Esophagus squamous epithelium (tissue), 5 donors: Measurements from ENCODE around the gene MEIS3. TPM values are rescaled to one million over a fixed set of nuclear protein-coding genes. Genes with fewer than 3 reads are reported as not detected.

Experiments
- DNase-seq: peaks from one replicate; lab custom pipeline; 2025; lab: John Stamatoyannopoulos, UW
- H3K27ac ChIP-seq, 4 donors: fragments of 200-600 bp; sonication (generic); one replicate each; pipeline ENCODE4 v1.5.1; 2016 to 2019; ENCODE audit warnings: mild to moderate bottlenecking in 1 of 4
- H3K27me3 ChIP-seq, 4 donors: fragments of 200-600 bp; sonication (generic); 1 replicate in 3 of 4; 2 replicates in 1 of 4; pipeline versions ENCODE4 v1.5.1 to v1.6.0; 2017 to 2021; ENCODE audit warnings: antibody characterized with exemption in 1 of 4
- H3K36me3 ChIP-seq, 3 donors: fragments of 200-600 bp; sonication (generic); one replicate each; pipeline ENCODE4 v1.5.1; 2016 to 2019
- H3K4me1 ChIP-seq, 3 donors: fragments of 200-600 bp; sonication (generic); one replicate each; pipeline ENCODE4 v1.5.1; 2017 to 2019
- H3K4me3 ChIP-seq, 4 donors: fragments of 200-600 bp; sonication (generic); 1 replicate in 3 of 4; 2 replicates in 1 of 4; pipeline ENCODE4 v1.5.1; 2016 to 2019; ENCODE audit warnings: mild to moderate bottlenecking in 2 of 4, moderate library complexity in 1 of 4
- H3K9me3 ChIP-seq, 3 donors: fragments of 200-600 bp; sonication (generic); one replicate each; pipeline ENCODE4 v1.5.1; 2016 to 2019
- POLR2A ChIP-seq, 4 donors: fragments of 450-650 bp; IDR thresholded peaks; one replicate each; pipeline ENCODE4 v1.6.1; 2017; ENCODE audit warnings: antibody characterized with exemption in 4 of 4, mild to moderate bottlenecking in 4 of 4, moderate library complexity in 3 of 4
- WGBS, 2 donors: methylation state at CpG; one replicate each; pipeline ENCODE4 v1.1.5; 2018; 5-methylcytosine and 5-hydroxymethylcytosine counted together
- intact Hi-C: fragments of 100-400 bp; cut with DNase I; formaldehyde crosslinking; loops from one replicate; pipeline ENCODE4 v1.15.0; 2022
- total RNA-seq, 4 donors: library from RNA; depleted of rRNA; stranded (reverse); fragments of >200 nt; gene quantifications; one replicate each; pipeline ENCODE4 v1.1.0, GENCODE V29; 2016
- TF ChIP-seq, protein P1 (sequence below), 6 experiments: fragments of 450-650 bp in 4 of 6; fragments of 200-600 bp in 2 of 6; sonication (generic) in 2 of 6; IDR thresholded peaks; one replicate each; pipeline ENCODE4 v1.5.1; 2016 to 2019; ENCODE audit warnings: antibody characterized with exemption in 6 of 6, mild to moderate bottlenecking in 4 of 6, moderate library complexity in 4 of 6
- donor health status: DM: yes; HTN: yes; CAD: no.

Gene MEIS3
- total RNA-seq, 4 donors from 2014 or later, result 1.0 to 13.5 (median 3.9) TPM

- Histone ChIP-seq H3K4me3 (no peak overlapping the region), H3K27me3 (peaks cover 0 to 87% (median 3%) of the 10 kb centered on the region in 4 donors), H3K27ac (no peak overlapping the region), H3K9me3 (no peaks in the 10 kb centered on the region), H3K4me1 (peaks cover 7 to 44% (median 25%) of the 10 kb centered on the region in 3 donors), H3K36me3 (no peaks in the 10 kb centered on the region)
- intact Hi-C loops, result loop anchor here (10.0 kb wide), 1 partner anchor 363 kb away; no protein-coding TSS in a partner anchor
- no peak for TF ChIP-seq POLR2A (IDR thresholded peaks at IDR 0.05)
- TF ChIP-seq, protein P1, sequence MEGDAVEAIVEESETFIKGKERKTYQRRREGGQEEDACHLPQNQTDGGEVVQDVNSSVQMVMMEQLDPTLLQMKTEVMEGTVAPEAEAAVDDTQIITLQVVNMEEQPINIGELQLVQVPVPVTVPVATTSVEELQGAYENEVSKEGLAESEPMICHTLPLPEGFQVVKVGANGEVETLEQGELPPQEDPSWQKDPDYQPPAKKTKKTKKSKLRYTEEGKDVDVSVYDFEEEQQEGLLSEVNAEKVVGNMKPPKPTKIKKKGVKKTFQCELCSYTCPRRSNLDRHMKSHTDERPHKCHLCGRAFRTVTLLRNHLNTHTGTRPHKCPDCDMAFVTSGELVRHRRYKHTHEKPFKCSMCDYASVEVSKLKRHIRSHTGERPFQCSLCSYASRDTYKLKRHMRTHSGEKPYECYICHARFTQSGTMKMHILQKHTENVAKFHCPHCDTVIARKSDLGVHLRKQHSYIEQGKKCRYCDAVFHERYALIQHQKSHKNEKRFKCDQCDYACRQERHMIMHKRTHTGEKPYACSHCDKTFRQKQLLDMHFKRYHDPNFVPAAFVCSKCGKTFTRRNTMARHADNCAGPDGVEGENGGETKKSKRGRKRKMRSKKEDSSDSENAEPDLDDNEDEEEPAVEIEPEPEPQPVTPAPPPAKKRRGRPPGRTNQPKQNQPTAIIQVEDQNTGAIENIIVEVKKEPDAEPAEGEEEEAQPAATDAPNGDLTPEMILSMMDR (IDR thresholded peaks at IDR 0.05), result no peak
- 61 to 100% methylated on average over 3 to 12 of the region's 18 CpGs for WGBS, 2 donors
- DNase-seq, result no peak
These were observed 12.8 kb upstream of the MEIS3 start for GRCh38 chr19:47432091-47432490.

- peaks cover 0 to 89% (median 3%) of the 10 kb centered on the region in 4 donors for H3K27me3 ChIP-seq
- TF ChIP-seq, protein P1 (IDR thresholded peaks at IDR 0.05), result peak in 5 of 6 experiments; percentile 17 to 63 (median 29)
- TF ChIP-seq POLR2A (IDR thresholded peaks at IDR 0.05), result no peak
These were observed 10.9 kb upstream of the MEIS3 start for GRCh38 chr19:47430041-47430802.

GRCh38 chr19:47429140-47429793 is 9.9 kb upstream of the MEIS3 start:
- TF ChIP-seq POLR2A (IDR thresholded peaks at IDR 0.05), result no peak
- TF ChIP-seq, protein P1 (IDR thresholded peaks at IDR 0.05), result no peak
- Histone ChIP-seq H3K27ac (peak overlapping the region in 2 of 4 donors; percentile 34 to 67), H3K36me3 (no peaks in the 10 kb centered on the region), H3K27me3 (peaks cover 0 to 89% (median 3%) of the 10 kb centered on the region in 4 donors), H3K4me3 (no peak overlapping the region), H3K4me1 (peaks cover 7 to 37% (median 25%) of the 10 kb centered on the region in 3 donors), H3K9me3 (no peaks in the 10 kb centered on the region)
- 29 to 57% methylated on average over 3 to 9 of the region's 20 CpGs for WGBS, 2 donors
- intact Hi-C loops, result loop anchor here (10.0 kb wide), 1 partner anchor 124 kb away; the partner anchor contains the start of gene C5AR1
- DNase-seq, result no peak

More at GRCh38 chr19:47430041-47430802, 10.9 kb upstream of the MEIS3 start:
- intact Hi-C loops, result loop anchor here (10.0 kb wide), 1 partner anchor 365 kb away; no protein-coding TSS in a partner anchor
- 11 to 13% methylated on average over 34 to 38 of the region's 69 CpGs for WGBS, 2 donors
- H3K36me3 ChIP-seq, result no peaks in the 10 kb centered on the region
- no peaks in the 10 kb centered on the region for H3K9me3 ChIP-seq
- DNase-seq, result no peak
- H3K27ac ChIP-seq, result peak overlapping the region in 1 of 4 donors; percentile 44
- H3K4me1 ChIP-seq, result peaks cover 7 to 37% (median 25%) of the 10 kb centered on the region in 3 donors
- peak overlapping the region in 3 of 4 donors; percentile 19 to 46 (median 36) for H3K4me3 ChIP-seq

GRCh38 chr19:47428177-47428894 is 9.0 kb upstream of the MEIS3 start:
- peak overlapping the region in 2 of 4 donors; percentile 4 to 34 for H3K4me3 ChIP-seq
- peaks cover 7 to 37% (median 25%) of the 10 kb centered on the region in 3 donors for H3K4me1 ChIP-seq
- H3K27me3 ChIP-seq, result peaks cover 0 to 89% (median 7%) of the 10 kb centered on the region in 4 donors
- 3 to 4% methylated on average over 23 to 27 of the region's 27 CpGs for WGBS, 2 donors
- H3K27ac ChIP-seq, result peak overlapping the region in 3 of 4 donors; percentile 56 to 70 (median 67)
- intact Hi-C loops, result loop anchor here (10.0 kb wide), 1 partner anchor 124 kb away; the partner anchor contains the start of gene C5AR1
- DNase-seq, result no peak
- no peaks in the 10 kb centered on the region for H3K36me3 ChIP-seq
- TF ChIP-seq, protein P1 (IDR thresholded peaks at IDR 0.05), result no peak
- no peak for TF ChIP-seq POLR2A (IDR thresholded peaks at IDR 0.05)
- H3K9me3 ChIP-seq, result no peaks in the 10 kb centered on the region
